A549 (cell line): ENCODE data around the gene EVI2A.

Source experiments
- CHD2 ChIP-seq: fragments of 150-350 bp; IDR thresholded peaks from 2 replicates; pipeline ENCODE4 v1.6.1; 2014; ENCODE audit warnings: low read length; ENCODE audit not compliant: partially characterized antibody
- ELK1 ChIP-seq: fragments of 150-350 bp; IDR thresholded peaks from 2 replicates; pipeline ENCODE4 v1.6.1; 2014; ENCODE audit warnings: low read depth, mild to moderate bottlenecking, low read length
- MAFK ChIP-seq: fragments of 450-650 bp; IDR thresholded peaks from 2 replicates; pipeline ENCODE4 v1.6.1; 2014; ENCODE audit not compliant: partially characterized antibody
- MAZ ChIP-seq: fragments of 150-350 bp; IDR thresholded peaks from 2 replicates; pipeline ENCODE4 v1.6.1; 2014; ENCODE audit warnings: antibody characterized with exemption, low read depth, low read length, borderline replicate concordance
- POLR2A ChIP-seq: IDR thresholded peaks from 2 replicates; pipeline ENCODE4 v1.6.1; 2012; ENCODE audit warnings: mild to moderate bottlenecking, low read length
- RARB ChIP-seq: fragments of 250-450 bp; sonication (Bioruptor Pico); IDR thresholded peaks from 2 replicates; pipeline ENCODE4 v1.8.0; 2021; ENCODE audit warnings: mild to moderate bottlenecking, moderate library complexity
- SMC3 ChIP-seq: fragments of >200 bp; sonication (Bioruptor Twin); formaldehyde crosslinking; IDR thresholded peaks from 3 replicates; pipeline ENCODE4 v1.6.1; 2018; ENCODE audit warnings: inconsistent platforms
- ZFP36 ChIP-seq: fragments of 450-650 bp; IDR thresholded peaks from 2 replicates; pipeline ENCODE4 v1.6.1; 2014; ENCODE audit warnings: borderline replicate concordance; ENCODE audit not compliant: partially characterized antibody
- TF ChIP-seq, protein P1 (sequence below): fragments of >200 bp; sonication (Bioruptor Twin); formaldehyde crosslinking; IDR thresholded peaks from 3 replicates; pipeline ENCODE4 v1.5.1; 2016
- TF ChIP-seq, protein P2 (sequence below): fragments of 200-600 bp; sonication (generic); IDR thresholded peaks from 2 replicates; pipeline ENCODE4 v1.6.1; 2016; ENCODE audit warnings: antibody characterized with exemption, mild to moderate bottlenecking, moderate library complexity
- TF ChIP-seq, protein P3 (sequence below): IDR thresholded peaks from 2 replicates; pipeline ENCODE4 v1.6.1; 2012

DNA sequence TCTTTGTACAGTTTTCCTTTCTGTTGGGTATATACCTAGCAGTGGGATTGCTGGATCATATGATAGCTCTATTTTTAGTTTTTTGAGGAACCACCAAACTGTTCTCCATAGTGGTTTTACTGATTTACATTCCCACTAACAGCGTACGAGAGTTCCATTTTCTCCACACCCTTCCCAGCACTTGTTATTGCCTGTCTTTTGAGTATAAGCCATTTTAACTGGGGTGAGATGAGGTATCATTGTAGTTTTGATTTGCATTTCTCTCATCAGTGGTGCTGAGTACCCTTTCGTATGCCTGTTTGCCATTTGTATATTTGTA, 6.7 kb downstream of the EVI2A start:
- TF ChIP-seq RARB (CRISPR knock-in tag) (no peak), ZFP36 (no peak), POLR2A (no peak), CHD2 (no peak), MAZ (no peak), SMC3 (no peak), ELK1 (no peak), MAFK (no peak)
- TF ChIP-seq, protein P1, sequence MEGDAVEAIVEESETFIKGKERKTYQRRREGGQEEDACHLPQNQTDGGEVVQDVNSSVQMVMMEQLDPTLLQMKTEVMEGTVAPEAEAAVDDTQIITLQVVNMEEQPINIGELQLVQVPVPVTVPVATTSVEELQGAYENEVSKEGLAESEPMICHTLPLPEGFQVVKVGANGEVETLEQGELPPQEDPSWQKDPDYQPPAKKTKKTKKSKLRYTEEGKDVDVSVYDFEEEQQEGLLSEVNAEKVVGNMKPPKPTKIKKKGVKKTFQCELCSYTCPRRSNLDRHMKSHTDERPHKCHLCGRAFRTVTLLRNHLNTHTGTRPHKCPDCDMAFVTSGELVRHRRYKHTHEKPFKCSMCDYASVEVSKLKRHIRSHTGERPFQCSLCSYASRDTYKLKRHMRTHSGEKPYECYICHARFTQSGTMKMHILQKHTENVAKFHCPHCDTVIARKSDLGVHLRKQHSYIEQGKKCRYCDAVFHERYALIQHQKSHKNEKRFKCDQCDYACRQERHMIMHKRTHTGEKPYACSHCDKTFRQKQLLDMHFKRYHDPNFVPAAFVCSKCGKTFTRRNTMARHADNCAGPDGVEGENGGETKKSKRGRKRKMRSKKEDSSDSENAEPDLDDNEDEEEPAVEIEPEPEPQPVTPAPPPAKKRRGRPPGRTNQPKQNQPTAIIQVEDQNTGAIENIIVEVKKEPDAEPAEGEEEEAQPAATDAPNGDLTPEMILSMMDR = no peak
- TF ChIP-seq, protein P2, sequence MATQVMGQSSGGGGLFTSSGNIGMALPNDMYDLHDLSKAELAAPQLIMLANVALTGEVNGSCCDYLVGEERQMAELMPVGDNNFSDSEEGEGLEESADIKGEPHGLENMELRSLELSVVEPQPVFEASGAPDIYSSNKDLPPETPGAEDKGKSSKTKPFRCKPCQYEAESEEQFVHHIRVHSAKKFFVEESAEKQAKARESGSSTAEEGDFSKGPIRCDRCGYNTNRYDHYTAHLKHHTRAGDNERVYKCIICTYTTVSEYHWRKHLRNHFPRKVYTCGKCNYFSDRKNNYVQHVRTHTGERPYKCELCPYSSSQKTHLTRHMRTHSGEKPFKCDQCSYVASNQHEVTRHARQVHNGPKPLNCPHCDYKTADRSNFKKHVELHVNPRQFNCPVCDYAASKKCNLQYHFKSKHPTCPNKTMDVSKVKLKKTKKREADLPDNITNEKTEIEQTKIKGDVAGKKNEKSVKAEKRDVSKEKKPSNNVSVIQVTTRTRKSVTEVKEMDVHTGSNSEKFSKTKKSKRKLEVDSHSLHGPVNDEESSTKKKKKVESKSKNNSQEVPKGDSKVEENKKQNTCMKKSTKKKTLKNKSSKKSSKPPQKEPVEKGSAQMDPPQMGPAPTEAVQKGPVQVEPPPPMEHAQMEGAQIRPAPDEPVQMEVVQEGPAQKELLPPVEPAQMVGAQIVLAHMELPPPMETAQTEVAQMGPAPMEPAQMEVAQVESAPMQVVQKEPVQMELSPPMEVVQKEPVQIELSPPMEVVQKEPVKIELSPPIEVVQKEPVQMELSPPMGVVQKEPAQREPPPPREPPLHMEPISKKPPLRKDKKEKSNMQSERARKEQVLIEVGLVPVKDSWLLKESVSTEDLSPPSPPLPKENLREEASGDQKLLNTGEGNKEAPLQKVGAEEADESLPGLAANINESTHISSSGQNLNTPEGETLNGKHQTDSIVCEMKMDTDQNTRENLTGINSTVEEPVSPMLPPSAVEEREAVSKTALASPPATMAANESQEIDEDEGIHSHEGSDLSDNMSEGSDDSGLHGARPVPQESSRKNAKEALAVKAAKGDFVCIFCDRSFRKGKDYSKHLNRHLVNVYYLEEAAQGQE = no peak
- TF ChIP-seq, protein P3, sequence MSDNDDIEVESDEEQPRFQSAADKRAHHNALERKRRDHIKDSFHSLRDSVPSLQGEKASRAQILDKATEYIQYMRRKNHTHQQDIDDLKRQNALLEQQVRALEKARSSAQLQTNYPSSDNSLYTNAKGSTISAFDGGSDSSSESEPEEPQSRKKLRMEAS = no peak
